ENCODE measurements around the gene SCGB1C2.

GRCh38 chr17:142102-142661 is 4.8 kb downstream of the SCGB1C2 start:
- TF ChIP-seq CTCF (IDR thresholded peaks at IDR 0.05), result no peak
- no peak for TF ChIP-seq POLR2A (IDR thresholded peaks at IDR 0.05)
